Measurements from ENCODE around the gene GTF2IRD1. TPM values are rescaled to one million over a fixed set of nuclear protein-coding genes. Genes with fewer than 3 reads are reported as not detected.

Gene GTF2IRD1
- total and polyA plus RNA-seq, 2 of the 13 experiments (the other 11 are each of a cell fraction or from before 2014, with no cell fraction given): 16.5 to 26.7 TPM

DNA sequence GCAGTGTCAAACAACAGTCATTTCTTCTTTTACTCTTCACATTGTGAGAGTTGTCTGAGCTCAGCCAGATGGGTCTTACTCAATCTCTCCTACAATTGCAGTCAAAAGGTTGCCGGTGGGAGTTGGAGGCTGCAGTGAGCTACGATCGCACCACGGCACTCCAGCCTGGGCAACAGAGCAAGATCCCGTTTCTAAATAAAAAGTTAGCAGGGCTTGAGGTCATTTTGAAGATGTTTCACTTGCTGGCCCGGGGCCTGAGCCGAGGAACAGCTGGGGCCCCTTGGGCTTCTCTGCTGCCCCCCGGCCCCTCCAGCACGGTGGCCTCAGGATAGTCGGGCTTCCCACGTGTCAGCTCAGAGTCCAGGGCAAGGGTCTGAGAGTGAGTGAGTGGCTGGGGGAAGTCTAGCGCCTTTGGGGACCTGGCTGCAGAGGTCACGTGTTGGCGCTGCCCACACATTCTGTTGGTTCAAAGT is 40.4 kb downstream of the GTF2IRD1 start (continued):
- TF ChIP-seq, protein P1, sequence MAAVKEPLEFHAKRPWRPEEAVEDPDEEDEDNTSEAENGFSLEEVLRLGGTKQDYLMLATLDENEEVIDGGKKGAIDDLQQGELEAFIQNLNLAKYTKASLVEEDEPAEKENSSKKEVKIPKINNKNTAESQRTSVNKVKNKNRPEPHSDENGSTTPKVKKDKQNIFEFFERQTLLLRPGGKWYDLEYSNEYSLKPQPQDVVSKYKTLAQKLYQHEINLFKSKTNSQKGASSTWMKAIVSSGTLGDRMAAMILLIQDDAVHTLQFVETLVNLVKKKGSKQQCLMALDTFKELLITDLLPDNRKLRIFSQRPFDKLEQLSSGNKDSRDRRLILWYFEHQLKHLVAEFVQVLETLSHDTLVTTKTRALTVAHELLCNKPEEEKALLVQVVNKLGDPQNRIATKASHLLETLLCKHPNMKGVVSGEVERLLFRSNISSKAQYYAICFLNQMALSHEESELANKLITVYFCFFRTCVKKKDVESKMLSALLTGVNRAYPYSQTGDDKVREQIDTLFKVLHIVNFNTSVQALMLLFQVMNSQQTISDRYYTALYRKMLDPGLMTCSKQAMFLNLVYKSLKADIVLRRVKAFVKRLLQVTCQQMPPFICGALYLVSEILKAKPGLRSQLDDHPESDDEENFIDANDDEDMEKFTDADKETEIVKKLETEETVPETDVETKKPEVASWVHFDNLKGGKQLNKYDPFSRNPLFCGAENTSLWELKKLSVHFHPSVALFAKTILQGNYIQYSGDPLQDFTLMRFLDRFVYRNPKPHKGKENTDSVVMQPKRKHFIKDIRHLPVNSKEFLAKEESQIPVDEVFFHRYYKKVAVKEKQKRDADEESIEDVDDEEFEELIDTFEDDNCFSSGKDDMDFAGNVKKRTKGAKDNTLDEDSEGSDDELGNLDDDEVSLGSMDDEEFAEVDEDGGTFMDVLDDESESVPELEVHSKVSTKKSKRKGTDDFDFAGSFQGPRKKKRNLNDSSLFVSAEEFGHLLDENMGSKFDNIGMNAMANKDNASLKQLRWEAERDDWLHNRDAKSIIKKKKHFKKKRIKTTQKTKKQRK (IDR thresholded peaks at IDR 0.05; ENCODE audit: low read length): no peak
- TF ChIP-seq BHLHE40 (IDR thresholded peaks at IDR 0.05; ENCODE audit: low read length): peak; percentile 72
- TF ChIP-seq ZSCAN9 (CRISPR knock-in tag; IDR thresholded peaks at IDR 0.05; ENCODE audit: borderline replicate concordance): no peak
- TF ChIP-seq TOE1 (CRISPR knock-in tag; IDR thresholded peaks at IDR 0.05): no peak
- no peak for TF ChIP-seq ZNF761 (CRISPR knock-in tag; conservative IDR thresholded peaks at IDR 0.05)
- peak; percentile 64; the same call in 1 of the 2 replicates for TF ChIP-seq HOXA3 (CRISPR knock-in tag; IDR thresholded peaks at IDR 0.05)
- TF ChIP-seq, protein P2, sequence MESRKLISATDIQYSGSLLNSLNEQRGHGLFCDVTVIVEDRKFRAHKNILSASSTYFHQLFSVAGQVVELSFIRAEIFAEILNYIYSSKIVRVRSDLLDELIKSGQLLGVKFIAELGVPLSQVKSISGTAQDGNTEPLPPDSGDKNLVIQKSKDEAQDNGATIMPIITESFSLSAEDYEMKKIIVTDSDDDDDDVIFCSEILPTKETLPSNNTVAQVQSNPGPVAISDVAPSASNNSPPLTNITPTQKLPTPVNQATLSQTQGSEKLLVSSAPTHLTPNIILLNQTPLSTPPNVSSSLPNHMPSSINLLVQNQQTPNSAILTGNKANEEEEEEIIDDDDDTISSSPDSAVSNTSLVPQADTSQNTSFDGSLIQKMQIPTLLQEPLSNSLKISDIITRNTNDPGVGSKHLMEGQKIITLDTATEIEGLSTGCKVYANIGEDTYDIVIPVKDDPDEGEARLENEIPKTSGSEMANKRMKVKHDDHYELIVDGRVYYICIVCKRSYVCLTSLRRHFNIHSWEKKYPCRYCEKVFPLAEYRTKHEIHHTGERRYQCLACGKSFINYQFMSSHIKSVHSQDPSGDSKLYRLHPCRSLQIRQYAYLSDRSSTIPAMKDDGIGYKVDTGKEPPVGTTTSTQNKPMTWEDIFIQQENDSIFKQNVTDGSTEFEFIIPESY (CRISPR knock-in tag; IDR thresholded peaks at IDR 0.05): peak; percentile 98
- TF ChIP-seq, protein P3, sequence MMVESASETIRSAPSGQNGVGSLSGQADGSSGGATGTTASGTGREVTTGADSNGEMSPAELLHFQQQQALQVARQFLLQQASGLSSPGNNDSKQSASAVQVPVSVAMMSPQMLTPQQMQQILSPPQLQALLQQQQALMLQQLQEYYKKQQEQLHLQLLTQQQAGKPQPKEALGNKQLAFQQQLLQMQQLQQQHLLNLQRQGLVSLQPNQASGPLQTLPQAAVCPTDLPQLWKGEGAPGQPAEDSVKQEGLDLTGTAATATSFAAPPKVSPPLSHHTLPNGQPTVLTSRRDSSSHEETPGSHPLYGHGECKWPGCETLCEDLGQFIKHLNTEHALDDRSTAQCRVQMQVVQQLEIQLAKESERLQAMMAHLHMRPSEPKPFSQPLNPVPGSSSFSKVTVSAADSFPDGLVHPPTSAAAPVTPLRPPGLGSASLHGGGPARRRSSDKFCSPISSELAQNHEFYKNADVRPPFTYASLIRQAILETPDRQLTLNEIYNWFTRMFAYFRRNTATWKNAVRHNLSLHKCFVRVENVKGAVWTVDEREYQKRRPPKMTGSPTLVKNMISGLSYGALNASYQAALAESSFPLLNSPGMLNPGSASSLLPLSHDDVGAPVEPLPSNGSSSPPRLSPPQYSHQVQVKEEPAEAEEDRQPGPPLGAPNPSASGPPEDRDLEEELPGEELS (CRISPR knock-in tag; IDR thresholded peaks at IDR 0.05): 0 out of 2 replicates have a peak, but pooled peaks have one; percentile 27
- TF ChIP-seq RFX3 (CRISPR knock-in tag; IDR thresholded peaks at IDR 0.05): no peak
- TF ChIP-seq ZNF510 (CRISPR knock-in tag; IDR thresholded peaks at IDR 0.05; ENCODE audit: low read depth): no peak
- TF ChIP-seq SALL1 (CRISPR knock-in tag; IDR thresholded peaks at IDR 0.05): peak; percentile 36; the same call in 1 of the 2 replicates
- no peak for TF ChIP-seq SMARCC2 (IDR thresholded peaks at IDR 0.05)
- no peak for TF ChIP-seq NBN (conservative IDR thresholded peaks at IDR 0.05)
- TF ChIP-seq CCDC6 (CRISPR knock-in tag; IDR thresholded peaks at IDR 0.05): no peak
- TF ChIP-seq, protein P4, sequence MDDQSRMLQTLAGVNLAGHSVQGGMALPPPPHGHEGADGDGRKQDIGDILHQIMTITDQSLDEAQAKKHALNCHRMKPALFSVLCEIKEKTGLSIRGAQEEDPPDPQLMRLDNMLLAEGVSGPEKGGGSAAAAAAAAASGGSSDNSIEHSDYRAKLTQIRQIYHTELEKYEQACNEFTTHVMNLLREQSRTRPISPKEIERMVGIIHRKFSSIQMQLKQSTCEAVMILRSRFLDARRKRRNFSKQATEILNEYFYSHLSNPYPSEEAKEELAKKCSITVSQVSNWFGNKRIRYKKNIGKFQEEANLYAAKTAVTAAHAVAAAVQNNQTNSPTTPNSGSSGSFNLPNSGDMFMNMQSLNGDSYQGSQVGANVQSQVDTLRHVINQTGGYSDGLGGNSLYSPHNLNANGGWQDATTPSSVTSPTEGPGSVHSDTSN (CRISPR knock-in tag; IDR thresholded peaks at IDR 0.05; ENCODE audit: borderline replicate concordance): no peak
- TF ChIP-seq, protein P5, sequence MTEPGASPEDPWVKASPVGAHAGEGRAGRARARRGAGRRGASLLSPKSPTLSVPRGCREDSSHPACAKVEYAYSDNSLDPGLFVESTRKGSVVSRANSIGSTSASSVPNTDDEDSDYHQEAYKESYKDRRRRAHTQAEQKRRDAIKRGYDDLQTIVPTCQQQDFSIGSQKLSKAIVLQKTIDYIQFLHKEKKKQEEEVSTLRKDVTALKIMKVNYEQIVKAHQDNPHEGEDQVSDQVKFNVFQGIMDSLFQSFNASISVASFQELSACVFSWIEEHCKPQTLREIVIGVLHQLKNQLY (CRISPR knock-in tag; IDR thresholded peaks at IDR 0.05): 0 out of 2 replicates have a peak, but pooled peaks have one; percentile 13
- TF ChIP-seq SAP130 (CRISPR knock-in tag; IDR thresholded peaks at IDR 0.05; ENCODE audit: low read depth): peak; percentile 56
- 0 out of 2 replicates have a peak, but pooled peaks have one; percentile 18 for TF ChIP-seq REPIN1 (CRISPR knock-in tag; IDR thresholded peaks at IDR 0.05; ENCODE audit: borderline replicate concordance, low read depth)
- no peak for TF ChIP-seq KDM4B (CRISPR knock-in tag; IDR thresholded peaks at IDR 0.05)
- peak; percentile 42; the same call in 1 of the 2 replicates for TF ChIP-seq MEF2D (CRISPR knock-in tag; IDR thresholded peaks at IDR 0.05)
- no peak for TF ChIP-seq CREB1 (IDR thresholded peaks at IDR 0.05)
- TF ChIP-seq CREB1 (CRISPR knock-in tag; IDR thresholded peaks at IDR 0.05): 0 out of 2 replicates have a peak, but pooled peaks have one; percentile 42
